Stimulated activated CD4-positive, alpha-beta T cell treated with anti-CD3 and anti-CD28 coated beads, Interleukin-12 subunit alpha, Interleukin-12 subunit beta, amount 100 ng/mL, for 24 hours (primary cell): ENCODE data around the gene RABGAP1.

ENCODE experiments used
- DNase-seq, 2 experiments: peaks; one replicate each; pipeline ENCODE4 v3.0.0-alpha.2; 2020; ENCODE audit warnings: low read depth in 2 of 2

RABGAP1 gene

GRCh38 chr9:123046406-123047195 is 105.8 kb downstream of the RABGAP1 start:
- no peak for DNase-seq

DNA sequence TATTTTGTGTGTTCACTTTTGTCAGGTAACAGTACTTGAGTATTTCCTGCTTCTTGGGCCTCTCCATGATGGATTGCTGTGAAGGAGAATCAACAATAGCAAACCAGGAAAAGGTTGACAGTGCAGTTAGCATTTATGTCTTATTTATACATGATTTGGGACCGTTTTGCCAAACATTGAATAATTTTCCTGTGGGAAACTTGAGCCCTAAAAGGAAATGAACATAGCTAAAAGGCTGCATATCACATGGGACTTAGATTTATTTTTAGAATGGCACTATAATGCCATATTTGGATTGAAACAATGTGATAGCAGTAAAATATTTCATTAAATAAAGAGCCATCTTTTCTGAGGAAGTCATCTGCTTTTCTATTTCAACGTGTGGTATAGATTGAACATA is 107.9 kb downstream of the RABGAP1 start:
- DNase-seq = no peak

GRCh38 chr9:123049589-123050222 is 108.9 kb downstream of the RABGAP1 start:
- DNase-seq = no peak

- DNase-seq = no peak
Observed at GRCh38 chr9:123053046-123053445, 112.2 kb downstream of the RABGAP1 start.

DNA sequence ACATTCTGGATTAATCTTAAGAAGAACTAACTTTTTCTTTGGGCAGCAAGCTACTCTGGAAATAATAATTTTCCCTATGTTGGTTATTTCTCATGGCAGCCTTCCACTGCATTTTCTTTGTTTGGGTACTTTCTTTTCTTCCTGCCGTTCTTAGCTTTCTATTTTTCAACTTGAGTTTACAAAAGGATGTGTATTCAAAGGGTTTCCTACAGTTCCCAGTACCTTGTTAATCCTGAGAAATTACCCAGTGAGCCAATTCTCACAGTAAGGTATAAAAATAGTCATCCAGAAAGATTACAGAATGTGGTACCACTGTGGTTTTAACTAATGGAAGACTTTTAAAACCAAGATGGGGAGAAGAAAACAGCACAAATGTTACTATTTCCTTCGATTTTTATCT is 112.9 kb downstream of the RABGAP1 start:
- DNase-seq = no peak

DNA sequence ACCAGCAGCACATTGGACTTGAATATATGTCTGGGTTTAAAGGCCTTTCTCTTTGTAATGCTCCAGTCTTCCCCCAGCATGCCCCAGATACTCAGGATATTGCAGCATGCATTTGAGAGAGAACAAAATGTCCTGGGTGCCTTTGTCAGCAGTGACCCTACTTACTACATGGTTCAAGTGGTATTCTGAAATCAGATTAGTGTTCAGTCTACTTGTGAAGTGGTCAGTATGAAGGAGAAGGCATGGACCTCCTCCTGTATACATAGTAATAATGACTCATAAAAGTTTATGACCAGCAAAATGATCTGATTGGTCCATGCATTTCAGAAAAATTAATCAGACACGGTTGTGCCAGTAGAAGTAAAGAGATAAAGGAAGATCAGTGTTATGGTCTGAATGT is 118.0 kb downstream of the RABGAP1 start:
- no peak for DNase-seq

GRCh38 chr9:123059472-123060220 is 118.8 kb downstream of the RABGAP1 start:
- DNase-seq = no peak

GRCh38 chr9:123061216-123061615 is 120.4 kb downstream of the RABGAP1 start:
- no peak for DNase-seq

DNA sequence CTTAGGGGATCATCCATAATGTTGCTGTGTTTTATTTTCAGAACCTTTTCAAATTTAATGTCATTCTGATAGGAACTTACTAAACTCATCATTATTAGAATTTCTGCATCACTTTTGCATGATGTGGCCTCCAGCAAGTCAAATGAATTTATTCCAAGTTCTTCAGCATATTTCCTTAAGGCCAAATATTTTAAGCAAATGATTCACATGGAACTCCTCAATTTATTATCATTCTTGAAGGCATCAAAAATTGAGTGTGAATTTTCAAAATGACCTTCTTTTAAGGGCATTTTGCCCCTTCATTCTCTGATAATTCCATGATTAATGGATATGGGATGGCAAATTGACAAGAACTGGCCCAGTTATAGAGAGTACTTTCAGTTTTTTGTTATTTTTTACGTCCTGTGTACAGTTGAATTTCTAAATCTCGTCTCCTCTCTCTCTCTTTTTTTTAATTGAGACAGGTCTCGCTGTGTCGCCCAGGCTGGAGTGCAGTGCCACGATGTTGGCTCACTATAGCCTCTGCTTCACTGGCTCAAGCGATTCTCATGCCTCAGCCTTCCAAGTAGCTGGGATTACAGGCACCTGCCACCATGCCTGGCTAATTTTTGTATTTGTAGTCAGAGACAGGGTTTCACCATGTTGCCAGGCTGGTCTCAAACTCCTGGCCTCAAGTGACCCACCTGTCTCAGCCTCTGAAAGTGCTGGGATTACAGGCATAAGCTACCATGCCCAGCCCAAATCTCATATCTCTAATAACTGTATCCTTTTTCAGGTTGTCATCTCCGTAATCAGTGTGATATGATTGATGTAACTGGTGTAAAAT is 121.7 kb downstream of the RABGAP1 start:
- DNase-seq = no peak

DNA sequence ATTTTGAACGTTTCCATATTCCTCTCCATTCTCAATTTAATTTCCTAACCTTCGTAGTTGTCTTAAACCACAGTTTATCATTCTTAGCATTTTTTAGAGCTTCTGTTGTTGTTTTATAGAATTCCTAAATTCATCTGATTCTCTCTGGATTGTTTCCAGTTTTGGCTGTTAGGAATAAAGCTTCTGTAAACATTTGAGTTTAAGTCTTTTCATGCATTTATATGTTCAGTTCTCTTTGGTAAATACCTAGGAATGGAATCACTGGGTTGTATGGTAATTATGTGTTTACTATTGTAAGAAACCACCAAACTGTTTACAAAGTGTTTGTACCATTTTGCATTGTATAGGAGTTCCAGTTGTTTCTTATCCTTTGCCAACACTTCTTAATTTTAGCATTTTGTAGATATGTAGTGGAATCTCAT is 122.4 kb downstream of the RABGAP1 start:
- no peak for DNase-seq

- DNase-seq = no peak
Observed at GRCh38 chr9:123063896-123064295, 123.1 kb downstream of the RABGAP1 start.

DNA sequence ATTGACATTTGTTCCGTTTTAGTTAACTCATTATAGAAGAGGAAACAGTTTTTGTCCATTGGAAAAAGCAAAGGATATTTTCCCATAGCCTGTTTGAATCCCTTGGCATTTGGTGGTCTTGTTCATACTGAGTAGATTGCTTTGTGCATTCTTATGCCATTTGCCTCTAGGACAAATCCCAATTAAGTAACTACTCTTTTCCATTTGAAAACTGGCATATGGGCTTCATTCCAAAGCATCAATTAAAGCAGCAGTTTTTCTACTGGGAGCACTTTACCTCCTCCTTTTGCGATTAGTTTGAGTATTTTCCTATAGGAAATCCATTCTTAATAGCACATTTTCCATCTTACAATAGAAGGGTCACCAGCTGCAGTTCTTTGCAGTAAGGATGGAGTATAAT is 123.9 kb downstream of the RABGAP1 start:
- DNase-seq = no peak

DNA sequence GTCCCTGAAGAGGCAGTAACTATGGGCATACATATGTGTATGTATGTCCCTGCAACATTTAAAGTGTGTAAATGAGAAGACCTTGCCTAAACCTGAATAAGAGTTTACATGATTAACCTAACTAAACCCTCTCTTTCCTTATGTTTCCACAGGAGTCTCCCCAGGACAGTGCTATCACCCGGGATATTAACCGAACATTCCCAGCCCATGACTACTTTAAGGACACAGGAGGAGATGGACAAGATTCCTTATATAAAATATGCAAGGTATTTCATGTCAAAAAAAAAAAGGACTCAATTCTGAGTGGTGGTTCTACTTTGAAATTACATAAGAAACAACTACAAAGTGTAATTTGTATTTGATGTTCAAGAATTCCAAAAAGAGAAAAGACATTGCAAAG is 124.4 kb downstream of the RABGAP1 start:
- DNase-seq = no peak

DNA sequence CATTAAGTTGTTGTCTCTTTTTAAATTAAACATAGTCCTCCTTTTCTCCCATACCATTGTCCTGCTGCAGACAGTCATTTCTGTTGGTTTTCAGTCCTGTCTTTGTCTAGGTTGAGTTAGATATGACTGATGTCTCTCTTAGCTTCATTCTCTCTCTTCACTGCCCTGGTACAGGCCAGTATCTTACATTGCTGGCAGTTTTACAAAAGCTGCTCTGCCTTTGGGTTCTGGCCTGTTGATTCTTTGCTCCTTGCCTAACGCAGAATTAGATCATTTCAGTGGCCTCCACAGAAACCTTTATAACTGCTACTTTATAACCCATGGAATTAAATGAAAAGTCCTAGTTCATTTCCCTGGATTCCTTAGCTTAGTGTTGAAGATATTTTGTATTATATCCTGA is 126.3 kb downstream of the RABGAP1 start:
- no peak for DNase-seq

DNA sequence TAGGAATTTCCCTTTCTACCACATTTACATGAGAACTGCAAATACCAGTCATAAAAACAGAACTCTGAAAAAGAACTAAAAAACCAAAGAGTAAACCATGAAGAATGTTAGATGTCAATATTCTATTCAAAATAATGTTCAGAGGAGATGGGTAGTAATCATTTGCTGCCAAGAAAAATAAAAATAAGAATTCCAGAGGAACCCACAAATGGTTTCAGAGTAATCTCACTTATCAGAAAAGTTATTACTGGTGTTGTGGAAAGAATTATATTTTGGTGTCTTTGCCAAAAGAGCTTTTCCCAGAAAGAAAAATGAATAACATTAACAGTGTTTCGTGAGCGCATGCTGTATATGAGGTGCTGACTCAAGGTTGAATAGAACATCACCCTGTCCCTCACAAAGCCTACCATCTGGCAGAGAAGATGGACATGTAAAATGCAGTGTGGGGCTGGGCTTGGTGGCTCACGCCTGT is 128.2 kb downstream of the RABGAP1 start:
- no peak for DNase-seq

GRCh38 chr9:123070198-123070597 is 129.4 kb downstream of the RABGAP1 start:
- DNase-seq = no peak

DNA sequence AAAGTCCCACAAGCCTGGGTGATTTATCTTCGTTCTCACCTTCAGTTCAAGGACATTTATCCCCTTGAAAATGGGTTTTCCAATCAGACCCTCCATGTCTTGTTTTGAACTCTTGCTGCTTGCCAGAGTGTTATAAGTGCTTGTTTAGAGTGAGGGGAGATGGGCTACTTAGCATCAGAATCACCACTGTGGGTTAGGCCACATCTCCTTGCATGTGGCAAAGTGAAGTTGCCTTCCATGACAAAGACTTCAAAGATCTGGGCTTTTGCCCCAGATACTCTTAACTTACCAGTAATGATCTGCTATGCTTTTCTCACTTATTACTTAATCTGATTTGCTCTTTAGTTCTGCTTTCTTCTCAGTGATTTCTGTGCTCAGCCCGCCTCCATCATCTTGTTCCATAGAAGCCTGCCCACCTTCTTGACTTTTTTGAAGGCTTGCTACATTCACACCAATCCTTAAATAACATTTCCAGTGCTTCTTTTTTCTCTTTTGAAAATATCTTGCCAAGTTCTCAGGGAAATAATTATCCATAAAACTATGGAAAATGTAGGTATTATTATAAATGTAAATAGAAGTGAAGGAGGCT is 131.7 kb downstream of the RABGAP1 start:
- no peak for DNase-seq

GRCh38 chr9:123073441-123073840 is 132.6 kb downstream of the RABGAP1 start:
- no peak for DNase-seq

- DNase-seq = no peak
Observed at GRCh38 chr9:123073991-123074422, 133.2 kb downstream of the RABGAP1 start.

- no peak for DNase-seq
Observed at GRCh38 chr9:123074628-123075027, 133.8 kb downstream of the RABGAP1 start.

DNA sequence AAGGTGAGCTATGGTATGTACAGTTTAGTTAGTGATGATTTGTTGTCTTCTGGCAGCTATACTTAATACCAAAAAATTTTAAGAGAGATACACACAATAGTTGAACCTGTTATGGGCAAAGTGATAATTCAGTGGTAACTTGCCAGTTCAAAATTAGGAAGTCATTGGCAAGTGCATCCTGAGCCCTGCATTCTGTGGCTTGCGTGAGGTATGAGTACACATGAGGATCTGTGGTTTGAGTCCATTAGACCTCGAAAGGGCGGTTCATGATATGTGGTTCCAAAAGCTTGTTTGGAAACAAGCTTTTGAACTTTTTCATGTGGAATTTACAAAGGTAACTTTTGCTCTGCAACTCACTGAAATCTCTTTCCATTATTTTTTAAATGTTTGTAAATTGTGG is 139.6 kb downstream of the RABGAP1 start:
- no peak for DNase-seq
